ENCODE data around the gene RAD21L1. TPM values are rescaled to one million over a fixed set of nuclear protein-coding genes. Genes with fewer than 3 reads are reported as not detected.

RAD21L1 gene
- total RNA-seq, 4 donors from 2014 or later: not detected

- intact Hi-C loops (cut with DNase I): no loop called here
- no peaks in the 10 kb centered on the region for H3K9me3 ChIP-seq
- no peak for TF ChIP-seq POLR2A (IDR thresholded peaks at IDR 0.05; ENCODE audit: low read depth)
- no peak for TF ChIP-seq EP300 (IDR thresholded peaks at IDR 0.05)
- TF ChIP-seq POLR2AphosphoS5 (IDR thresholded peaks at IDR 0.05): no peak
- no peak for TF ChIP-seq CTCF (IDR thresholded peaks at IDR 0.05)
- peaks cover 0 to 7% (median 0%) of the 10 kb centered on the region in 4 donors for H3K36me3 ChIP-seq
- 93% methylated on average over 3 of the region's 3 CpGs for WGBS
- peaks cover 17 to 37% (median 26%) of the 10 kb centered on the region in 4 donors for H3K4me1 ChIP-seq
- H3K27ac ChIP-seq (replicated peaks in 1 of 4): no peak overlapping the region
- DNase-seq (ENCODE audit: extremely low spot score): peak; percentile 75
- no peaks in the 10 kb centered on the region for H3K27me3 ChIP-seq
- H3K4me3 ChIP-seq: no peak overlapping the region
Observed at GRCh38 chr20:1269850-1270249, 44.0 kb downstream of the RAD21L1 start.

- peaks cover 0 to 7% (median 0%) of the 10 kb centered on the region in 4 donors for H3K36me3 ChIP-seq
- peak; percentile 70 for DNase-seq (ENCODE audit: extremely low spot score)
- H3K27me3 ChIP-seq: no peaks in the 10 kb centered on the region
- no peak overlapping the region for H3K4me3 ChIP-seq
- H3K27ac ChIP-seq (replicated peaks in 1 of 4): no peak overlapping the region
- H3K9me3 ChIP-seq: no peaks in the 10 kb centered on the region
- intact Hi-C loops (cut with DNase I): no loop called here
- H3K4me1 ChIP-seq: peaks cover 4 to 17% (median 11%) of the 10 kb centered on the region in 4 donors
- no peak for TF ChIP-seq CTCF (IDR thresholded peaks at IDR 0.05)
- TF ChIP-seq POLR2A (IDR thresholded peaks at IDR 0.05; ENCODE audit: low read depth): no peak
- no peak for TF ChIP-seq POLR2AphosphoS5 (IDR thresholded peaks at IDR 0.05)
- 70% methylated on average over 6 of the region's 6 CpGs for WGBS
Observed at GRCh38 chr20:1272368-1273100, 46.7 kb downstream of the RAD21L1 start.

GRCh38 chr20:1273366-1273765 lies 47.5 kb downstream of the RAD21L1 start:
- Histone ChIP-seq H3K4me1 (peaks cover 0 to 9% (median 3%) of the 10 kb centered on the region in 4 donors), H3K27me3 (no peaks in the 10 kb centered on the region), H3K36me3 (peaks cover 0 to 7% (median 0%) of the 10 kb centered on the region in 4 donors), H3K4me3 (no peak overlapping the region), H3K9me3 (no peaks in the 10 kb centered on the region), H3K27ac (replicated peaks in 1 of 4) (no peak overlapping the region)
- TF ChIP-seq POLR2AphosphoS5 (IDR thresholded peaks at IDR 0.05) (no peak), CTCF (IDR thresholded peaks at IDR 0.05) (no peak), POLR2A (IDR thresholded peaks at IDR 0.05; ENCODE audit: low read depth) (no peak), EP300 (IDR thresholded peaks at IDR 0.05) (no peak)
- intact Hi-C loops (cut with DNase I): no loop called here
- DNase-seq (ENCODE audit: extremely low spot score): peak; percentile 60
- WGBS: 79% methylated on average over 2 of the region's 2 CpGs

- H3K27ac ChIP-seq (replicated peaks in 1 of 4): no peak overlapping the region
- peaks cover 0 to 7% (median under 1%) of the 10 kb centered on the region in 4 donors for H3K36me3 ChIP-seq
- intact Hi-C loops (cut with DNase I): no loop called here
- DNase-seq (ENCODE audit: extremely low spot score): peak; percentile 64
- no peaks in the 10 kb centered on the region for H3K9me3 ChIP-seq
- TF ChIP-seq EP300 (IDR thresholded peaks at IDR 0.05) (no peak), POLR2A (IDR thresholded peaks at IDR 0.05; ENCODE audit: low read depth) (no peak), CTCF (IDR thresholded peaks at IDR 0.05) (no peak), POLR2AphosphoS5 (IDR thresholded peaks at IDR 0.05) (no peak)
- 87% methylated on average over 12 of the region's 14 CpGs for WGBS
- no peaks in the 10 kb centered on the region for H3K27me3 ChIP-seq
- H3K4me3 ChIP-seq: no peak overlapping the region
- H3K4me1 ChIP-seq: peaks cover 0 to 4% (median under 1%) of the 10 kb centered on the region in 4 donors
Observed at GRCh38 chr20:1274485-1275311, 48.9 kb downstream of the RAD21L1 start.

Data from esophagus muscularis mucosa (tissue), 4 donors.